ENCODE measurements around the gene TMPRSS12.
"Not testable (repeated sequence)": the region's sequence is repeated elsewhere in the genome, so short reads cannot be mapped to it uniquely, and the experiment has no call there.

The TMPRSS12 gene

DNA sequence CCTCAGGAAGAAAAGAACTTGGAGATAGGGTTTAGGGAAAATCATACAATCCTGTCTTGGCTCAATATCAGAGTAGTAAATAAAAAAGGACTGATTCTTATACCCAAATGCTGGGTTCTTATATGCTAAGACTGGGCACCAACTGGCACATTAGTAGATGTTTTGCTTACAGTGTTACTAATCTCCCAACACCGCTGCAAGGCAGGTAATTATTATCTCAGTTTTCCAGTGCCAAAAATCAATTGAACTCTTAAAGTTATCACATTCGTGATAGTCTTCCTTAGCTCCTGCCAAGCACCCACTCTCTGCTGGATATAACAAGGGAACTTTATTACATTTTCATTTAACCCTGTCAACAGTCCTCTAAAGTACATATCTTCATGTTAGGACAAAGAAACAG lies 84.6 kb downstream of the TMPRSS12 start:
- DNase-seq, result no peak

DNA sequence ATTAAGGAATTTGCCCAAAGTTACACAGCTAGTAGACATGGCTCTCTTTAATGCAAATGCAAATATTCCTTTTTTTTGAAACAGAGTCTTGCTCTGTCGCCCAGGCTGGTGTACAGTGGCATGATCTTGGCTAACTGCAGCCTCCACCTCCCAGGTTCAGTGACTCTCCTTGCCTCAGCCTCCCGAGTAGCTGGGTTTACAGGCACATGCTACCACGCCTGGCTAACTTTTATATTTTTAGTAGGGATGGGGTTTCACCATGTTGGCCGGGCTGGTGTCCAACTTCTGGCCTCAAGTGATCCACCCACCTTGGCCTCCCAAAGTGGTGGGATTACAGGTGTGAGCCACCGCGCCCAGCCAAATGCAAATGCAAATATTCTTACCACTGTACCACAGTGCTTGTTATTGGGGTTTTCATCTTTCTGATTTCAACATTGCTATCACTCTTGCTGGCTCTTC lies 85.1 kb downstream of the TMPRSS12 start:
- no peak for DNase-seq

DNA sequence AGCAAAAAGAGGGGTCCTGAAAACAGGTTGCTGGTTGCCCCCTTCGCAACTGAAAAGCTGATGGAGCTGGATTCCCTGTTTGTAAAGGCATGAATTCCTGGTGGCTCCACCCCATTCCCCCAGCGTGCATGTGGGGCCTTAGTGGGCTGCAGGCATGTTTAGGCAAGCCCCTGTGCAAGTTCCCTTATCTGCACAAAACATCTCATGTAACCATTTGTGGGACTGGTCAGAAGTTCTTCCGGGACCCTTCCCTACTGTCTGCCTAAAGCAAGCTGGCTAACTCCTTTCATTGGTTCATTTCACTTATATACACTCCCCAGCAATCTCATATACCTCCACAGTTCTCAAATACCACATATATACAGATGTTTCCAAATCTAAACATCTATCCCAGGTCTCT lies 85.7 kb downstream of the TMPRSS12 start:
- DNase-seq, result no peak

DNA sequence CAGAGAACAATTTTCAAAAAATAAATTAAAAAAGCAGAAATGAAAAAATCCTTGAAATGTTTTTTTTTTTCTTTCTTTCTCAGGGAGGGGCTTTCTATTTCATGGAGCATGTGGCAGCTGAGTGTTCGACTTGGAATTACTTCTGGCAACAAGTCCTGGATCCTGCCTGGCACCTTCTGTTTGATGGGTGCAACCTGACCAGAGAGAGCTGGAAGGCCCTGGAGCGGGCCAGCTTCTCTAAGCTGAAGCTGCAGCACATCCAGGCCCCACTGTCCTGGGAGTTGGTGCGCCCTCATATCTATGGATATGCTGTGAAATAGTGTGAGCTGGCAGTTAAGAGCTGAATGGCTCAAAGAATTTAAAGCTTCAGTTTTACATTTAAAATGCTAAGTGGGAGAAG lies 87.1 kb downstream of the TMPRSS12 start:
- no peak for DNase-seq

DNA sequence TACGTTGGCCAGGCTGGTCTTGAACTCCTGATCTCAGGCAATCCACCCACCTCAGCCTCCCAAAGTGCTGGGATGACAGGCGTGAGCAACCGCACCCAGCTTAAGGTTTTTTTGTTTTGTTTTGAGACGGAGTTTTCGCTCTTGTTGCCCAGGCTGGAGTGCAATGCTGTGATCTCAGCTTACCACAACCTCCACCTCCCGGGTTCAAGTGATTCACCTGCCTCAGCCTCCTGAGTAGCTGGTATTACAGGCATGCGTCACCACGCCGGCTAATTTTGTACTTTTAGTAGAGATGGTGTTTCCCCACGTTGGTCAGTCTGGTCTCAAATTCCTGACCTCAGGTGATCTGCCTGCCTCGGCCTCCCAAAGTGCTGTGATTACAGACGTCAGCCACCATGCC lies 87.8 kb downstream of the TMPRSS12 start:
- DNase-seq, result not testable (repeated sequence)

DNA sequence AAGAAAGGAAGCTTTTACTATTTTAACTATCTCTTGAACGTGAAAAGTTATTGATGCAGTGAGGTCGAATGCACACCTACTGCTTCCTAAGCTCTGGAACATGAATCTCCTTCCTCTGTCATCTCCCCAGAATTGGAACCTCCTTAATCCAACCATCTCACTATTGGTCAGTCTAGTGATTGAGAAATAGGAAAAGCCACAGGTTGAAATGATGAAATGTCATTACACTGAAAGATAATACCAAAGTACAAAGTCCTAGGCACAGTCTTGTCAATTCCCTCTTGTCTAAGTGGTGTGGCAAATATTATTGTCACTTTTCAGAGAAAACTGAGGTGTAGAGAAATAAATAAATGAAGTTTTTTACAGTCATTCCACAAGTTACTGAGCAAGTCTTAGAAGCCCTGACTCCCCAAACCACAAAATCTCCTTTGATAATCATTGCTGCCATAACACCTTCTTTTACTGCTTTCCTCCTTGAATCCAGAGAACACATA lies 90.1 kb downstream of the TMPRSS12 start:
- no peak for DNase-seq

DNA sequence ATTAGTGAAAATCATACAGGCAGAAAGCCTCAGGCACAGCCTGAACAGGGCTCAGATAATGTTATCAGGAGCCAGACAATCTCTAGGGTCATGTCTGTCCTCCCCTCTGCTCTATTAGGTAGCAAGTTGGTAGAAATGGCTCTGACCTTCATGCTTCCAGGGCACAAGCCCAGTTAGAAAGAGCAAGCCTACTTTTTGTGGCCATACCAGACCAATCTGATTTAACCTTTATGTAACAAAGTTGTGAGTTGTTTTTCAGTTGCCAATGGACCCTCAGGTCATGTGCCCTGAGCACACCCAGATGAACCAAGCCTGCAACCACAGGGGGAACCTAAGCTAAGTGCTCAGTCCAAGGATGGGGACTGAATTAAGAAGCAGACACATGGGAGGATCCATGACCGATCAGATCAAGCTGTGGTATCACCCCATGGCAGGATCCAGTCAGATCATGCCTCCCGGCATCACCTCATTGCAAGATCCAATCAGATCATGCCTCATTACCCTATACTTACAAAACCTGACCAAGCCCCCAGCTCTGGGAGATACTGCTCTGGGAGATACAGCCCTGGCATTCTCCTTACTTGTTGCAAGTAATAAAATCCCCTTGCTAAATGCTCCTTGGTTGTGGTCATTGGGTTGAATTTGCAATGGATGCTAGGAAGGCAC lies 90.9 kb downstream of the TMPRSS12 start:
- peak; percentile 32 for DNase-seq

DNA sequence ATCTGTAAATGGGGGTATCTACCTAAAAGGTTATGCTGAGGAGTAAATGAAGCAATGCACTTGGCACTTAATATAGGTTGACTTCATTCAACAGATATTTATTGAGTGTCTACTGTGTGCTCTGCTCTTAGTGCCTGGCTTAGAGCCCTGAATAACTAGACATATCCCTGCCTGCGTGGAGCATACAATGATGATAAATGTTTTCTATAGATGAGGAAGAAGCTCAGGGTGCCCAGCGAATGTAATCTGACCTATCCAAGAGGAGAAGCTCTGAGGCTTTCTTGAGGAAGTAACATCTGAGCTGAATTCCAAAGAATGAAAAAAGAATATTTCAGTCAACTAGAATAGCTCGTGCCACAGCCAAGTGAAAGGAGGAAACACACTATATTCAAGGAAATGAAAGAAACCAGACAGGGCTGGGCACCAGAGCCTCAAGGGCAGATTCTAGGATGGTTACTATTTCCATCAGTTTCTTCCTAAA lies 91.7 kb downstream of the TMPRSS12 start:
- DNase-seq, result peak; percentile 70

DNA sequence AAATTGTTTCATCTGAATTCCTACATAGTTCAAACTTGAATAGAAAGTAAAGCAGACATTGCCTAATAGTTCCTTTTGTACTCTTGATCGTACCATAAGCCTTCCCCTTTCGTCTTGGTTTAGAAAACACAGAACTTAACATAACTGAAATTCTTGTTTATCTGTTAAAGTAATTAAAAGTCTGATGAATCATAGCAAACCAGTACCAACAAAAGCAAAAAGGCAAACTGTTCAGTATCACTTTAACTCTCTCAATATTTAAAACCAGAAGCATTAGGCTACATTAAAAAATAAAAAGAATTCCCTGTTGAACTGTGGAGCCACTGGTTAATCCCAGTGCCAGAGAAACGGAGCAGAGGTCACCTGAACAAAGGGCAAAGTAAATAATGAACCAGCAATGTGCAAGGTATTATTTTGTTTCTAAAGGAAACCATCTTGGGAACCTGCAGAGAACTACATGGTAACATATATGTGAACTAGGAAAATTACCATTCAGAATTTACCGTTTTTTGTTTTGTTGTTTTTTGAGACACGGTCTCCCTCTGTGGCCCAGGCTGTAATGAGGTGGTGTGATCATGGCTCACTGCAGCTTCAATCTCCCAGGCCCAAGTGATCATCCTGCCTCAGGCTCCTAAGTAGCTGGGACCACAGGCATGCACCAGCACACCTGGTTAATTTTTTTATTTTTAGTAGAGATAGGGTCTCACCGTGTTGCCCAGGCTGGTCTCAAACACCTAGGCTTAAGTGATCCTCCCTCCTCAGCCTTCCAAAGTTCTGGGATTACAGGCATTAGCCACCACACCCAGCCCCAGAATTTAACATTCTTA lies 92.5 kb downstream of the TMPRSS12 start:
- DNase-seq, result peak; percentile 69

DNA sequence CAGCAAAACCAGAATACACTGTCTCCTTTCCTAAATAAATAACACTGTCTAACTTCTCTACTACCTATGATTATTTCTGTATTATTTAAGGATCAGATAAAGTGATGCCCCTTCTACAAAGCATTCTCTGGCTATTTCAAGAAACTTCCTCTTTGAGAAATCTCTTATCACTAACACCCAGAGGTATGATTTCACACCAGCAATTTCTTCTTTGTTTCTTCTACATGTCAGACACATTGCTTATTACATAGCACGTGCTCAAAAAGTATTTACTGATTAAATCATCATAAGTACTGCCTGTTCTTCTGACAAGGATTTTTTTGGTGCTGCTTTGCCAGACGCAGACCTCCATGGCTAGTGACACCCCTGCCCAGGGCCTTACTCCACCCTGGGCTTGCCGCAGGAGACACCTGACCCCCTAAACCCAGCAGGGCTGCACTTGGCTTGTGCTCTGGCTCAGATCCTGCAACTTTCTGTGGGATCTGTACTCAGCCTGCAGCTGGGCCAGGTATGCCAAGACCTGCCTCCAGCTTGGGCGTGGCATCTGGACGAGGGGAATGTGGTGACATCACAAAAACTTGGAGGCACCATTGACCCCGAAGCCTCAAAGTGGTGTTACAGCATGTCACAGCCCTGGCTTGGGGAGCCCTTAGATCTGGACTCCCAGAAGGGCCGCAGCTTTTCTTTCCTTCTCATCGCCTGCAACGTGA lies 94.2 kb downstream of the TMPRSS12 start:
- DNase-seq, result no peak
